HepG2 (cell line): ENCODE data around the gene TNFRSF25.

Source experiments
- BCLAF1 ChIP-seq: fragments of 450-650 bp; IDR thresholded peaks from 2 replicates; pipeline ENCODE4 v1.6.1; 2017; ENCODE audit warnings: mild to moderate bottlenecking
- CTCF ChIP-seq: sonication (generic); formaldehyde crosslinking; IDR thresholded peaks from 2 replicates; pipeline ENCODE4 v1.5.0; 2020; ENCODE audit warnings: mild to moderate bottlenecking, missing genetic modification reagents, moderate library complexity
- SETDB1 ChIP-seq: sonication (generic); formaldehyde crosslinking; IDR thresholded peaks from 2 replicates; pipeline ENCODE4 v1.5.1; 2020; ENCODE audit warnings: missing genetic modification reagents, mild to moderate bottlenecking, borderline replicate concordance
- SP1 ChIP-seq, 2 experiments: fragments of 450-650 bp in 1 of 2; sonication (generic) in 1 of 2; formaldehyde crosslinking in 1 of 2; IDR thresholded peaks; 2 replicates each; pipeline versions ENCODE4 v1.4.0 to v1.6.1; 2016 to 2020; ENCODE audit warnings: missing genetic modification reagents in 1 of 2

- no peak for TF ChIP-seq SP1 (IDR thresholded peaks at IDR 0.05)
- TF ChIP-seq SP1 (CRISPR knock-in tag; IDR thresholded peaks at IDR 0.05) = no peak
- TF ChIP-seq SETDB1 (CRISPR knock-in tag) = no peak
- no peak for TF ChIP-seq CTCF
- no peak for TF ChIP-seq BCLAF1
Observed at GRCh38 chr1:6426972-6427350, 39.0 kb downstream of the TNFRSF25 start.
